ENCODE results near the gene DBN1. TPM values are rescaled to one million over a fixed set of nuclear protein-coding genes. Genes with fewer than 3 reads are reported as not detected.

The DBN1 gene
- total and polyA plus RNA-seq, 2 of the 8 experiments (the other 6 are each of a cell fraction or from before 2014, with no cell fraction given): 168 to 333 TPM

- peaks cover 2 to 10% of the 10 kb centered on the region in 2 experiments for H4K20me1 ChIP-seq (replicated peaks in 1 of 2; ENCODE audit: control insufficient read depth in 1 of 2, insufficient read depth in 2 of 2, low read length in 2 of 2)
- 98% methylated on average over 3 of the region's 3 CpGs; no CpG with 5 or more reads in 1 of the 2 experiments for WGBS, 2 experiments (ENCODE audit: extremely low coverage in 1 of 2, insufficient coverage in 1 of 2, insufficient read length in 1 of 2, insufficient replicate concordance in 2 of 2, low coverage in 1 of 2, low lambda C conversion rate in 2 of 2, missing lambda C conversion rate in 1 of 2)
- no peak overlapping the region for H3K56ac ChIP-seq (replicated peaks; ENCODE audit: insufficient read length, low read depth, low read length)
- H2BK20ac ChIP-seq (ENCODE audit: low read length): no peak overlapping the region
- peaks cover 0 to 6% (median 5%) of the 10 kb centered on the region in 4 experiments; a peak in 5 of 7 replicates for H3K4me1 ChIP-seq (replicated peaks in 1 of 4; ENCODE audit: control insufficient read depth in 3 of 4, insufficient read depth in 4 of 4, low read length in 3 of 4)
- TF ChIP-seq TBP (IDR thresholded peaks at IDR 0.05; ENCODE audit: low read depth, low read length) (no peak), KDM5A (IDR thresholded peaks at IDR 0.05; ENCODE audit: low read length) (no peak)
- no peak overlapping the region for H2BK5ac ChIP-seq (ENCODE audit: low read depth, low read length)
- ChIA-PET CTCF (ENCODE audit: partially characterized antibody) (interaction anchor here (0.5 to 1.7 kb wide), 6 partner anchors 10 to 1561 kb away, joined by 3 to 7 read pairs (median 3); no protein-coding TSS in a partner anchor), POLR2A (ENCODE audit: partially characterized antibody) (interaction anchor here (0.6 to 5.0 kb wide), 7 partner anchors 9 to 50 kb away, joined by 3 to 11 read pairs (median 5); no protein-coding TSS in a partner anchor)
- no peak overlapping the region for H2AK5ac ChIP-seq (ENCODE audit: low read depth, low read length)
- H3K4me3 ChIP-seq (ENCODE audit: extremely low read depth in 1 of 4, insufficient read depth in 2 of 4, low read depth in 3 of 4, low read length in 4 of 4): no peak overlapping the region
- DNase-seq (ENCODE audit: low read depth in 1 of 2, low spot score in 2 of 2) (no peak), FAIRE-seq (no peak)
- H3K79me1 ChIP-seq (ENCODE audit: low read depth, low read length): peaks cover 3% of the 10 kb centered on the region; the same call in 1 of the 2 replicates
- no peak overlapping the region for H3K23ac ChIP-seq (ENCODE audit: insufficient read length)
- H2BK12ac ChIP-seq (ENCODE audit: low read depth, low read length): no peak overlapping the region
- no peak overlapping the region for H4K8ac ChIP-seq (ENCODE audit: extremely low read depth, insufficient read depth, low read length)
- H3K9ac ChIP-seq (replicated peaks in 1 of 4; ENCODE audit: extremely low read depth in 1 of 4, low read depth in 3 of 4, low read length in 3 of 4): no peak overlapping the region
- no peak overlapping the region for H3K4ac ChIP-seq (replicated peaks; ENCODE audit: insufficient read length, low read depth, low read length)
- no peak overlapping the region for H4K91ac ChIP-seq (replicated peaks; ENCODE audit: insufficient read length, low read length)
- H2AFZ ChIP-seq (ENCODE audit: low read length): no peak overlapping the region
- no peak overlapping the region for H3K14ac ChIP-seq (ENCODE audit: insufficient read length)
- no peaks in the 10 kb centered on the region for H3K9me3 ChIP-seq (ENCODE audit: insufficient read depth in 2 of 2, low read depth in 1 of 2, low read length in 1 of 2)
- H3K36me3 ChIP-seq (ENCODE audit: control insufficient read depth in 2 of 4, insufficient read depth in 4 of 4, low read length in 3 of 4): peaks cover 21 to 43% (median 32%) of the 10 kb centered on the region in 4 experiments
- H3K27me3 ChIP-seq (replicated peaks in 1 of 4; ENCODE audit: control insufficient read depth in 3 of 4, extremely low read depth in 1 of 4, insufficient read depth in 3 of 4, low read length in 3 of 4): no peaks in the 10 kb centered on the region
- no peak overlapping the region for H2BK120ac ChIP-seq (replicated peaks; ENCODE audit: low read depth, low read length)
- H3K4me2 ChIP-seq (ENCODE audit: insufficient read depth in 1 of 2, low read depth in 2 of 2, low read length in 2 of 2): no peak overlapping the region
- no peak overlapping the region for H4K5ac ChIP-seq (ENCODE audit: insufficient read length, low read depth, low read length)
- no peak overlapping the region for H2BK15ac ChIP-seq (ENCODE audit: low read length)
- peaks cover 8% of the 10 kb centered on the region for H3K23me2 ChIP-seq (ENCODE audit: low read depth, low read length)
- H3K79me2 ChIP-seq (ENCODE audit: control insufficient read depth in 1 of 2, insufficient read depth in 2 of 2, low read length in 2 of 2): peaks cover 0 to 9% of the 10 kb centered on the region in 2 experiments; a peak in 1 of 4 replicates
- no peak overlapping the region for H3K18ac ChIP-seq (ENCODE audit: extremely low read depth, low read length)
- no peak overlapping the region for H3K27ac ChIP-seq (ENCODE audit: low read depth, low read length)
Measured at GRCh38 chr5:177520271-177520670, 46.8 kb upstream of the DBN1 start.
